ENCODE data around the gene EIF4G3. TPM values are rescaled to one million over a fixed set of nuclear protein-coding genes. Genes with fewer than 3 reads are reported as not detected.

Gene EIF4G3
- total and polyA plus RNA-seq, 9 of the 15 experiments (the other 6 are each of a cell fraction or from before 2014, with no cell fraction given): 6.7 to 40.5 (median 32.1) TPM

DNA sequence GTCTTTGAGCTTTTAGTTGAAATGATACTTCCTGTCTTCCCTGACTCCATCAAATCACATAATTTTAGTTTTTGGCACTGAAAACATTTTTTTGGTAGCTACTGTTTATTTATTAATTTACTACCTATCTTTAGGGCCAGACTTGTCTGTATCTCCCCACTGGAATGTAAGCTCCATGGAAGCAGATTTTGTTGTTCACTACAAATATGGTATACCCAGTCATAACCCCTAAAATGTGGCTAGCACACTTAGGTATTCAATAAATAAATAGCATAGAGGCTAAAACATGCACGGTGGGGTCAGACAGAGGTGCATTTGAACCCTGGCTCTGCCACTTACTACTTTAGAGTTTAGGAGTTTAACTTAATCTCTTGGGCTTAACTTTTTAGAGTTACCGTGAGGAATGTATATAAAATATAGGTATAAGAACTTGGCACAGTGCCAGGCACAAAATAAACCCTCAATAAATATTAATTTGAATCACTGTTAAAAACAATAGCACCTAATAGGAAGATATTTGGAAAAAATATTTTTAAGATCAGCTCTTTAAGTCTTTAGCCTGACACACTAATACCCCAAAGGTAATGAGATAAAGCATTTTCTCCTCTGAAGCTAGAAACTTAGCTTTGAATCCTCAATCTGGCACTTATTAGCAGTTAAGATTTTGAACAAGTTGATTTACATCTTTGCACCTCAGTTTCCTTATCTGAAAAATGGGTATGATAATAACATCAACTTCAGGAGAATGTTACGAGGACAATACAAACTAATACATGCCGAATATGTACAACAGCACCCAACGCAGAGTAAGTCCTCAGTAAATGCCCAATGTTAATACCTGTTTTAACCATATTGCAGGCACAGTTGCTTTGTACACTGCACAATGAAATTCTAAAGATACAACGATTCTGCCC is 330.0 kb downstream of the EIF4G3 start:
- Histone ChIP-seq H3K27ac (ENCODE audit: extremely low read depth, low read depth, low read length) (no peak overlapping the region), H3K9me1 (ENCODE audit: control insufficient read depth, insufficient read depth, low read length) (no peaks in the 10 kb centered on the region), H3K9ac (ENCODE audit: insufficient read depth in 1 of 2, low read depth in 2 of 2, low read length in 2 of 2) (no peak overlapping the region), H3K9me3 (replicated peaks; ENCODE audit: control insufficient read depth, insufficient read depth, low read depth, low read length) (no peaks in the 10 kb centered on the region), H2AFZ (ENCODE audit: low read depth, low read length) (no peak overlapping the region), H4K20me1 (replicated peaks; ENCODE audit: control insufficient read depth, insufficient read depth, low read length) (no peaks in the 10 kb centered on the region), H3K36me3 (ENCODE audit: control insufficient read depth, insufficient read depth, low read length) (peaks cover 36% of the 10 kb centered on the region), H3K27me3 (ENCODE audit: control insufficient read depth in 2 of 2, insufficient read depth in 2 of 2, low read length in 2 of 2) (no peaks in the 10 kb centered on the region), H3K4me1 (replicated peaks in 1 of 2; ENCODE audit: control insufficient read depth in 2 of 2, insufficient read depth in 2 of 2, low read length in 2 of 2) (no peaks in the 10 kb centered on the region), H3K79me2 (ENCODE audit: control insufficient read depth, insufficient read depth, low read length) (no peaks in the 10 kb centered on the region), H3K4me2 (ENCODE audit: insufficient read depth, low read length) (no peak overlapping the region), H3K4me3 (no peak overlapping the region)
- intact Hi-C loops (cut with micrococcal nuclease): no loop called here
- ATAC-seq (no peak), FAIRE-seq (no peak), DNase-seq (ENCODE audit: extremely low read depth in 1 of 4, low spot score in 3 of 4) (no peak)
- CTCF ChIA-PET (ENCODE audit: low intra/inter-chr PET ratio): no interaction called here
- POLR2A ChIA-PET: interaction anchor here (1.2 to 1.4 kb wide), 2 partner anchors 9 to 24 kb away, joined by 3 to 5 read pairs; no protein-coding TSS in a partner anchor
- 88% methylated on average over 6 of the region's 6 CpGs for WGBS (ENCODE audit: insufficient coverage, low coverage, missing lambda C conversion rate)
- BruUV-seq (replicated peaks): no TSS peak
- in situ Hi-C loops (cut with MboI): no loop called here
- TF ChIP-seq EP300 (IDR thresholded peaks at IDR 0.05; ENCODE audit: low read length) (no peak), SMAD1 (IDR thresholded peaks at IDR 0.05; ENCODE audit: low read depth, low read length, partially characterized antibody) (peak; percentile 85), ZNF449 (CRISPR knock-in tag; IDR thresholded peaks at IDR 0.05) (no peak), DDX20 (tag; IDR thresholded peaks at IDR 0.05; ENCODE audit: low read depth) (no peak), CBFB (CRISPR knock-in tag; IDR thresholded peaks at IDR 0.05) (no peak), ETV6 (IDR thresholded peaks at IDR 0.05; ENCODE audit: borderline replicate concordance in 1 of 2, low read depth in 2 of 2, low read length in 1 of 2) (no peak), ETV6 (CRISPR knock-in tag; IDR thresholded peaks at IDR 0.05; ENCODE audit: borderline replicate concordance) (no peak), ZC3H11A (IDR thresholded peaks at IDR 0.05; ENCODE audit: low read depth, low read length) (no peak), GABPB2 (CRISPR knock-in tag; conservative IDR thresholded peaks at IDR 0.05) (no peak), ZNF592 (IDR thresholded peaks at IDR 0.05) (no peak)
- TF ChIP-seq, protein P1, sequence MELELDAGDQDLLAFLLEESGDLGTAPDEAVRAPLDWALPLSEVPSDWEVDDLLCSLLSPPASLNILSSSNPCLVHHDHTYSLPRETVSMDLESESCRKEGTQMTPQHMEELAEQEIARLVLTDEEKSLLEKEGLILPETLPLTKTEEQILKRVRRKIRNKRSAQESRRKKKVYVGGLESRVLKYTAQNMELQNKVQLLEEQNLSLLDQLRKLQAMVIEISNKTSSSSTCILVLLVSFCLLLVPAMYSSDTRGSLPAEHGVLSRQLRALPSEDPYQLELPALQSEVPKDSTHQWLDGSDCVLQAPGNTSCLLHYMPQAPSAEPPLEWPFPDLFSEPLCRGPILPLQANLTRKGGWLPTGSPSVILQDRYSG (tag; conservative IDR thresholded peaks at IDR 0.05; ENCODE audit: low read depth): no peak
- TF ChIP-seq, protein P2, sequence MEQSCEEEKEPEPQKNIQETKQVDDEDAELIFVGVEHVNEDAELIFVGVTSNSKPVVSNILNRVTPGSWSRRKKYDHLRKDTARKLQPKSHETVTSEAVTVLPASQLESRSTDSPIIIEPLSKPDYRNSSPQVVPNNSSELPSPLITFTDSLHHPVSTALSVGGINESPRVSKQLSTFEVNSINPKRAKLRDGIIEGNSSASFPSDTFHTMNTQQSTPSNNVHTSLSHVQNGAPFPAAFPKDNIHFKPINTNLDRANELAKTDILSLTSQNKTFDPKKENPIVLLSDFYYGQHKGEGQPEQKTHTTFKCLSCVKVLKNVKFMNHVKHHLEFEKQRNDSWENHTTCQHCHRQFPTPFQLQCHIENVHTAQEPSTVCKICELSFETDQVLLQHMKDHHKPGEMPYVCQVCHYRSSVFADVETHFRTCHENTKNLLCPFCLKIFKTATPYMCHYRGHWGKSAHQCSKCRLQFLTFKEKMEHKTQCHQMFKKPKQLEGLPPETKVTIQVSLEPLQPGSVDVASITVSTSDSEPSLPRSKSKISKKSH (CRISPR knock-in tag; IDR thresholded peaks at IDR 0.05): no peak

Measured in K562 (cell line).